ENCODE measurements around the gene HECTD1. TPM values are rescaled to one million over a fixed set of nuclear protein-coding genes. Genes with fewer than 3 reads are reported as not detected.

The HECTD1 gene
- total and polyA plus RNA-seq, 9 of the 15 experiments (the other 6 are each of a cell fraction or from before 2014, with no cell fraction given), result 27.9 to 111 (median 78.1) TPM

- peak; percentile 74; the same call in 1 of the 2 replicates for TF ChIP-seq MBD1 (CRISPR knock-in tag; IDR thresholded peaks at IDR 0.05)
- 0 out of 2 replicates have a peak, but pooled peaks have one; percentile 16 for TF ChIP-seq ZBTB2 (IDR thresholded peaks at IDR 0.05)
- peak; percentile 93 for TF ChIP-seq HOMEZ (CRISPR knock-in tag; IDR thresholded peaks at IDR 0.05)
- peak; percentile 97 for TF ChIP-seq MECOM (CRISPR knock-in tag; IDR thresholded peaks at IDR 0.05)
- peak; percentile 74 for TF ChIP-seq SNAPC5 (CRISPR knock-in tag; IDR thresholded peaks at IDR 0.05)
- peak in 1 of 2 experiments; percentile 98; a peak in 2 of 4 replicates for TF ChIP-seq TEAD1 (CRISPR knock-in tag; IDR thresholded peaks at IDR 0.05)
- TF ChIP-seq ETS2 (tag; IDR thresholded peaks at IDR 0.05; ENCODE audit: borderline replicate concordance, poor library complexity, severe bottlenecking), result peak; percentile 89
- peak; percentile 99 for TF ChIP-seq ZNF766 (CRISPR knock-in tag; conservative IDR thresholded peaks at IDR 0.05)
- TF ChIP-seq ZNF707 (CRISPR knock-in tag; conservative IDR thresholded peaks at IDR 0.05), result peak; percentile 84
- TF ChIP-seq MAZ (CRISPR knock-in tag; conservative IDR thresholded peaks at IDR 0.05 in 1 of 2, IDR thresholded peaks at IDR 0.05 in 1 of 2), result peak in 1 of 2 experiments; percentile 84; a peak in 2 of 4 replicates
- TF ChIP-seq ZNF444 (CRISPR knock-in tag; IDR thresholded peaks at IDR 0.05), result peak; percentile 84
- TF ChIP-seq ZNF165 (CRISPR knock-in tag; IDR thresholded peaks at IDR 0.05; ENCODE audit: borderline replicate concordance), result peak; percentile 92
- TF ChIP-seq RAD21 (CRISPR knock-in tag; conservative IDR thresholded peaks at IDR 0.05 in 1 of 2, IDR thresholded peaks at IDR 0.05 in 1 of 2), result peak in 1 of 2 experiments; percentile 26; a peak in 1 of 4 replicates
- peak; percentile 76; the same call in 1 of the 2 replicates for TF ChIP-seq HMG20A (CRISPR knock-in tag; conservative IDR thresholded peaks at IDR 0.05)
- TF ChIP-seq TAF7 (tag; IDR thresholded peaks at IDR 0.05), result peak; percentile 87
- peak; percentile 92 for TF ChIP-seq HBP1 (CRISPR knock-in tag; IDR thresholded peaks at IDR 0.05)
- TF ChIP-seq ZNF764 (CRISPR knock-in tag; IDR thresholded peaks at IDR 0.05; ENCODE audit: low read depth), result 0 out of 2 replicates have a peak, but pooled peaks have one; percentile 39
These were observed 34.8 kb upstream of the HECTD1 start (continued) for GRCh38 chr14:31242161-31242940.

All from K562 (cell line).